Lung (tissue), 16 donors: ENCODE results near the gene CRP. TPM values are rescaled to one million over a fixed set of nuclear protein-coding genes. Genes with fewer than 3 reads are reported as not detected.

Source experiments
- ATAC-seq: fragments of 200-7000 bp; cut with Tn5 transposase; one replicate; pipeline ENCODE4 v1.9.1; 2020; ENCODE audit warnings: moderate number of reproducible peaks; ENCODE audit not compliant: insufficient read depth, low FRiP score
- DNase-seq, 3 donors: peaks; one replicate each; pipeline ENCODE4 v3.0.0-alpha.2; 2013 to 2017
- H3K27ac ChIP-seq, 2 donors: one replicate each; pipeline ENCODE4 v1.5.1; 2013; ENCODE audit warnings: mild to moderate bottlenecking in 2 of 2, moderate library complexity in 2 of 2, control low read depth in 1 of 2, inconsistent platforms in 1 of 2, low read depth in 1 of 2, low read length in 1 of 2
- H3K27me3 ChIP-seq, 3 donors: one replicate each; pipeline ENCODE4 v1.5.1; 2013; ENCODE audit warnings: low read length in 2 of 3; ENCODE audit not compliant: control insufficient read depth in 3 of 3, insufficient read depth in 3 of 3
- H3K36me3 ChIP-seq, 4 donors: one replicate each; pipeline ENCODE4 v1.5.1; 2013; ENCODE audit warnings: low read length in 4 of 4, mild to moderate bottlenecking in 1 of 4, moderate library complexity in 1 of 4; ENCODE audit not compliant: control insufficient read depth in 4 of 4, insufficient read depth in 4 of 4
- H3K4me1 ChIP-seq, 5 donors: one replicate each; pipeline ENCODE4 v1.5.1; 2013; ENCODE audit warnings: low read length in 5 of 5, mild to moderate bottlenecking in 2 of 5, moderate library complexity in 1 of 5; ENCODE audit not compliant: control insufficient read depth in 5 of 5, insufficient read depth in 5 of 5
- H3K4me3 ChIP-seq: one replicate; pipeline ENCODE4 v1.5.1; 2013; ENCODE audit warnings: mild to moderate bottlenecking, control low read depth, moderate library complexity
- H3K9ac ChIP-seq, 2 donors: one replicate each; pipeline ENCODE4 v1.5.1; 2013; ENCODE audit warnings: low read length in 2 of 2, control low read depth in 1 of 2; ENCODE audit not compliant: insufficient read depth in 1 of 2
- H3K9me3 ChIP-seq, 4 donors: one replicate each; pipeline ENCODE4 v1.5.1; 2013; ENCODE audit warnings: low read length in 3 of 4, mild to moderate bottlenecking in 1 of 4, moderate library complexity in 1 of 4; ENCODE audit not compliant: control insufficient read depth in 4 of 4, insufficient read depth in 3 of 4
- CTCF ChIP-seq: IDR thresholded peaks from 2 replicates; pipeline ENCODE4 v1.5.1; 2012; ENCODE audit warnings: mild to moderate bottlenecking; ENCODE audit errors: control extremely low read depth, extremely low read depth
- WGBS, 2 donors: extraction: QIAGEN DNeasy Blood & Tissue Kit; methylation state at CpG; one replicate each; pipeline ENCODE4 v1.1.7; 2013; 5-methylcytosine and 5-hydroxymethylcytosine counted together
- long read RNA-seq, 5 donors: transcript quantifications; one replicate each; lab custom pipeline, GENCODE V29; 2026
- polyA plus RNA-seq, 2 donors: library from polyadenylated mRNA; stranded (reverse); fragments of 200-250 nt; gene quantifications; one replicate each; pipeline ENCODE4 v1.2.1, GENCODE V29; 2013
- total RNA-seq, 2 donors: library from RNA; depleted of rRNA in 1 of 2; stranded (reverse); fragments of >200 nt in 1 of 2; gene quantifications; one replicate each; pipeline ENCODE4 v1.2.1, GENCODE V29; 2014 to 2021
- donor health status: control.
- donor health status: control.
- donor health status: Bipolar disorder and iron deficiency.
- donor health status: healthy.
- donor health status: DM: yes; HTN: yes; CAD: no.

The CRP gene, protein sequence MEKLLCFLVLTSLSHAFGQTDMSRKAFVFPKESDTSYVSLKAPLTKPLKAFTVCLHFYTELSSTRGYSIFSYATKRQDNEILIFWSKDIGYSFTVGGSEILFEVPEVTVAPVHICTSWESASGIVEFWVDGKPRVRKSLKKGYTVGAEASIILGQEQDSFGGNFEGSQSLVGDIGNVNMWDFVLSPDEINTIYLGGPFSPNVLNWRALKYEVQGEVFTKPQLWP
- under 1 TPM in 1 of 2 donors, not detected in 1; 0.71 TPM for total RNA-seq
- polyA plus RNA-seq: under 1 TPM; 0.10 to 0.18 TPM
- long read RNA-seq, donor 1: 0 reads
- long read RNA-seq, donor 2: 0 reads
- long read RNA-seq, donor 3: 0 reads
- long read RNA-seq, donor 4: 0 reads
- long read RNA-seq, donor 5: 0 reads

DNA sequence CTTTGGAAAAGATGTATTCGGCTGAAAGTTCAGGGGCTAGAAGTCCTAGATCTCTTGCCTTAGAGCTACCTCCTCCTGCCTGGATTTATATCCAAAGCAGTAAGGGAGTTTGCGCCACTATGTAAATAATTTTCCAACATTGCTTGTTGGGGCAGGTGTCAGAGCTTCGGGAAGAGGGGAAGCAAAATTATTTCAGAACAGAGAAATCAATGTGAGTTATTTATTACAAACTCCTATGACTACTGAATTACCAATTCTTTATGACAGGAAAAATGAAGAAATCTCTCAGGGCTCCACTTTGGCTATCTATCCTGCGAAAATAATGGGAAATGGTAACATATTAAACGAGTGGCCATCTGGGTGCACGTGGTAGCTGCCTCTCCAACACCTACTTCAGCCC is at the start of gene CRP:
TSS of gene CRP (minus strand) at position 61 of the 400 bp plus-strand sequence. CDS start 104 bp downstream, outside the sequence.
- Histone ChIP-seq H3K27me3 (no peaks in the 10 kb centered on the region), H3K4me3 (no peak within 1 kb of the TSS), H3K27ac (no peak within 1 kb of the TSS), H3K36me3 (no peaks in the 10 kb centered on the region), H3K9me3 (peaks cover 0 to 6% (median 0%) of the 10 kb centered on the region in 4 donors), H3K4me1 (peaks cover 0 to 2% (median 0%) of the 10 kb centered on the region in 5 donors), H3K9ac (no peak within 1 kb of the TSS)
- WGBS, 2 donors: 80 to 89% methylated on average over 6 of the region's 6 CpGs
- ATAC-seq: no peak
- no peak for DNase-seq
- no peak for TF ChIP-seq CTCF

DNA sequence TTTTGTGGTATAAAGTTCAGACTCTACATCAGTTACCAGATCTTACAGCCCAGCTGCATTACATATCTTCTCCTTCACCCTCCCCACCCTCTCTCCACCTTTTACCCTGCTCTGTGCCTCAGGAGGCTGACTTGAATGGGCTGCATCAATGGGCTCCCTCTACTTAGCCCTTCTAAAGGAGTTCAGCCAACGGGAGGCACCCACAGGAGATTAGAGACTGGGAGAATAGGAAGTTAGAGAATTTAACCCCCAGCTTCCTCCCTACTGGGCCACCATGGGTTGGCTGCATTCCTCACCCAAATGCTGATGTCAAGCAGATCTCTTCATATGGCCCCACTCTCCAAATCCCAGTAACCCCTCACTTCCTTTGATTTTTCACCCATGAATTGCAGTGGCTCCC is 49.3 kb upstream of the CRP start:
- no peak for TF ChIP-seq CTCF
- Histone ChIP-seq H3K4me1 (no peaks in the 10 kb centered on the region), H3K4me3 (no peak overlapping the region), H3K9me3 (peaks cover 0 to 3% (median 0%) of the 10 kb centered on the region in 4 donors), H3K27ac (no peak overlapping the region), H3K27me3 (no peaks in the 10 kb centered on the region), H3K9ac (no peak overlapping the region), H3K36me3 (no peaks in the 10 kb centered on the region)
- DNase-seq: no peak
- no peak for ATAC-seq
- 15% methylated on average over 1 of the region's 1 CpG for WGBS, 2 donors

- H3K36me3 ChIP-seq: no peaks in the 10 kb centered on the region
- peak in 1 of 3 donors; percentile 4 for DNase-seq
- TF ChIP-seq CTCF: no peak
- H3K9me3 ChIP-seq: no peaks in the 10 kb centered on the region
- peaks cover 0 to 7% (median 0%) of the 10 kb centered on the region in 5 donors for H3K4me1 ChIP-seq
- no peaks in the 10 kb centered on the region for H3K27me3 ChIP-seq
- no peak for ATAC-seq
- no peak overlapping the region for H3K9ac ChIP-seq
- peak overlapping the region in 1 of 2 donors; percentile 43 for H3K27ac ChIP-seq
- no peak overlapping the region for H3K4me3 ChIP-seq
Observed at GRCh38 chr1:159756397-159756796, 42.0 kb upstream of the CRP start.
